ENCODE data around the gene TIFAB.

Gene TIFAB

DNA sequence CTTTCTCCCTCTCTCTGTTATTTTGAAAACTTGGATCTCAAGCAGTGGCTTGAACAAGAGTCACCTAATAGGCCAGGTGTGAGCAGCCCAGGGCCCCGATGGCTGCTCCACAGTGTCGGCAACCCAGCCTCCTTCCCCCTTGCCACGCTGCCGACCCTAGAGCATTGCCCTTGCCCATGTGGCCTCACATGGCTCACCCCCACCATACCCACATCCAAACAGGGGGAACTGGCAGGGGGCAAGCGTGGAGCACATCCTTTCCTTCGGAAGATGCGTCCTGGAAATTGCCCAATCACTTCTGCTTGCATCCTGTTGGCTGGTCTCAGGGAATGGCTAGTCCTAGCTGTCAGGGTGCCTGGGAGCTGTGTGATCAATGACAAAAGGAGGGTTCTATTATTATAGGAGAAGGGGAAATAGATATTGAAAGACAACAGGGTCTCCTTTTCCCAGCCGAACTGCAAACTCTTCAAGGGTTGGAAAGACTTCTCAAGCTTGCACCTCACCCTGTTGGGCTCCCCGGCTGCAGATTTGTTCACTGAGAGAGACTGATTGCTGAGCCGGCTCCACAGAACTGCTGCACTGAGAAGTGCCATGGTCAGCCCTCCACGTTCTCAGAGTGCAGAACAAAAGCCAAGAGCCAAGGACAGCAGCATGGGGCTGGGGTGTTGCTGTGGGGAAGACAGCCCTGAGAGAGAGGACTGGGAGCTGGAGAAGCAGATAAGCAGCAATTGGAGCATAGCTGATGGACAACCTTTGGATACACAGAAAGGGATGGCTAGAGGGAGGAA is 8.3 kb upstream of the TIFAB start:
- Histone ChIP-seq H3K9me3 (ENCODE audit: control extremely low read depth in 1 of 5, control insufficient read depth in 4 of 5, insufficient read depth in 2 of 5, low read depth in 1 of 5, low read length in 4 of 5) (no peaks in the 10 kb centered on the region), H3K4me1 (ENCODE audit: control extremely low read depth in 1 of 4, control insufficient read depth in 4 of 4, insufficient read depth in 4 of 4, low read length in 3 of 4) (peaks cover 0 to 16% (median 8%) of the 10 kb centered on the region in 4 experiments), H3K27me3 (replicated peaks in 2 of 5; ENCODE audit: control insufficient read depth in 4 of 5, insufficient read depth in 5 of 5, low read length in 4 of 5) (peaks cover 0 to 8% (median 4%) of the 10 kb centered on the region in 5 experiments), H3K27ac (ENCODE audit: insufficient read depth in 1 of 2, low read depth in 1 of 2, low read length in 2 of 2, poor library complexity in 1 of 2, severe bottlenecking in 2 of 2) (no peak overlapping the region), H3K4me3 (ENCODE audit: control insufficient read depth in 1 of 7, extremely low read depth in 1 of 7, insufficient read depth in 4 of 7, low read depth in 2 of 7, low read length in 6 of 7) (no peak overlapping the region), H3K36me3 (ENCODE audit: control insufficient read depth in 4 of 4, insufficient read depth in 4 of 4, low read length in 3 of 4) (no peaks in the 10 kb centered on the region)
- POLR2A ChIA-PET, result interaction anchor here (0.6 kb wide), 1 partner anchor 74 kb away, joined by 3 read pairs; no protein-coding TSS in a partner anchor
- CTCF ChIA-PET, result interaction anchor here (0.6 to 30.2 kb wide), 12 partner anchors 8 to 100 kb away, joined by 3 to 1163 read pairs (median 6); partner anchors contain the start of genes DCANP1 and TIFAB
- 96% methylated on average over 7 of the region's 11 CpGs for WGBS (ENCODE audit: insufficient coverage)
- DNase-seq, result no peak

DNA sequence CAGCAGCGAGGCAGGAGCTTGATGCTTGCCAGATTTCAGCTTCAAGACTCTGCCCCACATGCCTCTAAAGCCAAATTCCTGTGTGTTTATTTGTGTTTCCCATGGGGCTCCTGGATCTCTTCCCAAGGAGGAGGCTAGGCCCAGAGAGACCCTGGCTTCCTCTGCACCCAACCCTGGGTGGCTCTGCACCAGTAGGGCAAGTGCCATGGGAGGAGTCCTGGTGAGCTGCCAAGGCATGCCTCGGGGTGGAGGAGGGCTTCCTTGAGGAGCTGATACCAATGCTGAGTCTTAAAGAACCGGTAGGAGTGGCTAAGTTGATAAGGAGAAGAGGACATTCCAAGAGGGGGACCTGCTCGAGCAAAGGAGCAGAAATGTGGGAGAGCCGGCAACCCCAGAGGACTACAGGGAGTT is 6.8 kb upstream of the TIFAB start:
- Histone ChIP-seq H3K9me3 (ENCODE audit: control extremely low read depth in 1 of 5, control insufficient read depth in 4 of 5, insufficient read depth in 2 of 5, low read depth in 1 of 5, low read length in 4 of 5) (no peaks in the 10 kb centered on the region), H3K27ac (ENCODE audit: insufficient read depth in 1 of 2, low read depth in 1 of 2, low read length in 2 of 2, poor library complexity in 1 of 2, severe bottlenecking in 2 of 2) (no peak overlapping the region), H3K4me1 (ENCODE audit: control extremely low read depth in 1 of 4, control insufficient read depth in 4 of 4, insufficient read depth in 4 of 4, low read length in 3 of 4) (peaks cover 0 to 16% (median 8%) of the 10 kb centered on the region in 4 experiments), H3K27me3 (replicated peaks in 2 of 5; ENCODE audit: control insufficient read depth in 4 of 5, insufficient read depth in 5 of 5, low read length in 4 of 5) (peaks cover 0 to 2% (median 0%) of the 10 kb centered on the region in 5 experiments), H3K4me3 (ENCODE audit: control insufficient read depth in 1 of 7, extremely low read depth in 1 of 7, insufficient read depth in 4 of 7, low read depth in 2 of 7, low read length in 6 of 7) (no peak overlapping the region), H3K36me3 (ENCODE audit: control insufficient read depth in 4 of 4, insufficient read depth in 4 of 4, low read length in 3 of 4) (no peaks in the 10 kb centered on the region)
- ChIA-PET CTCF (interaction anchor here (1.0 to 30.2 kb wide), 10 partner anchors 17 to 271 kb away, joined by 3 to 1163 read pairs (median 6); partner anchors contain the start of gene DCANP1), POLR2A (interaction anchor here (0.6 to 1.0 kb wide), 2 partner anchors 50 to 107 kb away, joined by 3 read pairs; no protein-coding TSS in a partner anchor)
- WGBS (ENCODE audit: insufficient coverage), result 43% methylated on average over 5 of the region's 5 CpGs
- no peak for DNase-seq

DNA sequence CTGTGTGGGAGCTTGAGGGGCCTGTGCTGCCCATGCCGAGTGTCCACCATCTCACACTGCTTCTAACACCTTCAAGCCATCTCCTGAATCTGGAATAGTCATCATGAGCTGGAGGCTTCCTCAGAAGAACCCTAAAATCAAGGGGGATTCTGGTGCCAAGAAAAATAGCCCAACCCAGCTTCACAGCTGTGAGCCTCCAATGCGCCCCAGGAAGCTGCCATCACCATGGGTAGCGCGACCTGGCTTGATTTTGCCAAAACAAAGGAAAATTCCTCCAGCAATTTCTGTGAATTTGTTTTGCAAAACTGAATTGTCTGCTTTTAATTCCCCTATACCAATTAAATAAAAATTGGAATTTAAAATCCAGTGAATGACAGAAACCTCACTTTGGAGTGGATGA is 6.2 kb upstream of the TIFAB start:
- 100% methylated on average over 2 of the region's 4 CpGs for WGBS (ENCODE audit: insufficient coverage)
- no peak overlapping the region for H3K4me3 ChIP-seq (ENCODE audit: control insufficient read depth in 1 of 7, extremely low read depth in 1 of 7, insufficient read depth in 4 of 7, low read depth in 2 of 7, low read length in 6 of 7)
- H3K36me3 ChIP-seq (ENCODE audit: control insufficient read depth in 4 of 4, insufficient read depth in 4 of 4, low read length in 3 of 4), result no peaks in the 10 kb centered on the region
- no peak overlapping the region for H3K27ac ChIP-seq (ENCODE audit: insufficient read depth in 1 of 2, low read depth in 1 of 2, low read length in 2 of 2, poor library complexity in 1 of 2, severe bottlenecking in 2 of 2)
- ChIA-PET CTCF (interaction anchor here (1.0 to 30.2 kb wide), 17 partner anchors 7 to 271 kb away, joined by 3 to 1163 read pairs (median 6); partner anchors contain the start of gene DCANP1), POLR2A (interaction anchor here (0.6 to 1.0 kb wide), 2 partner anchors 50 to 108 kb away, joined by 3 read pairs; no protein-coding TSS in a partner anchor)
- H3K9me3 ChIP-seq (ENCODE audit: control extremely low read depth in 1 of 5, control insufficient read depth in 4 of 5, insufficient read depth in 2 of 5, low read depth in 1 of 5, low read length in 4 of 5), result no peaks in the 10 kb centered on the region
- no peak for DNase-seq
- peaks cover 0 to 16% (median 8%) of the 10 kb centered on the region in 4 experiments for H3K4me1 ChIP-seq (ENCODE audit: control extremely low read depth in 1 of 4, control insufficient read depth in 4 of 4, insufficient read depth in 4 of 4, low read length in 3 of 4)
- no peaks in the 10 kb centered on the region for H3K27me3 ChIP-seq (replicated peaks in 2 of 5; ENCODE audit: control insufficient read depth in 4 of 5, insufficient read depth in 5 of 5, low read length in 4 of 5)

DNA sequence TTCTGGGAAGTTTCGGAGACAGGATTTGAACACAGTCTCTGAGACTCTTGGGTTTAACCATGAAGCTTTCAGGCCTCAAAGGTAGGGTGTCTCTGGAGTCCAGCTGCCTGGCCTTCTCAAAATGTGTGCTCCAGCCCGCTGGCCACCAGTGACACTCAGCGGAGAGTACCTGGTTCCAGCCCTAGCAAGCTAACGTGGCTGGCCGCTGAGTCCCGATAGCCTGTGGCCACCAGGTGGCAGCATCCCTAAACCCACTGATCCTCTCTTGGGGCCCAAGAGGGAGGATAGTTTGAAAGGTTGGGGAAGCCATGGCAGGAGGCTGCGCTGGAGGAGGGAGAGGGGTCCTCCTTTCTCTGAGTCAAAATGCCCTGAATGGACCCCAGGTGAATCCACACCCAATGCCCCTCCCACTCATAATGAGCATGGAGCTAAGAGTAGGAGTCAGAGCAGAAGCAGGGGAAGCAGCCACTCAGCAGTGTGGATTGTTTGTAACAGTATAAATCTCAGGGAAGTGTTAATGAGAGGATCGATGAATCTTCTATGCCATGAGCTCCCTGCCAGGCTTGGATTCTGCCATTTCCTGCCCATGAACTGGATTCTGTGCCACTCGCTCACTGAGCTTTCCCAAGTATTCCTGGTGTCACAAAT is 5.4 kb upstream of the TIFAB start:
- 40% methylated on average over 8 of the region's 9 CpGs for WGBS (ENCODE audit: insufficient coverage)
- no peaks in the 10 kb centered on the region for H3K27me3 ChIP-seq (replicated peaks in 2 of 5; ENCODE audit: control insufficient read depth in 4 of 5, insufficient read depth in 5 of 5, low read length in 4 of 5)
- POLR2A ChIA-PET, result no interaction called here

DNA sequence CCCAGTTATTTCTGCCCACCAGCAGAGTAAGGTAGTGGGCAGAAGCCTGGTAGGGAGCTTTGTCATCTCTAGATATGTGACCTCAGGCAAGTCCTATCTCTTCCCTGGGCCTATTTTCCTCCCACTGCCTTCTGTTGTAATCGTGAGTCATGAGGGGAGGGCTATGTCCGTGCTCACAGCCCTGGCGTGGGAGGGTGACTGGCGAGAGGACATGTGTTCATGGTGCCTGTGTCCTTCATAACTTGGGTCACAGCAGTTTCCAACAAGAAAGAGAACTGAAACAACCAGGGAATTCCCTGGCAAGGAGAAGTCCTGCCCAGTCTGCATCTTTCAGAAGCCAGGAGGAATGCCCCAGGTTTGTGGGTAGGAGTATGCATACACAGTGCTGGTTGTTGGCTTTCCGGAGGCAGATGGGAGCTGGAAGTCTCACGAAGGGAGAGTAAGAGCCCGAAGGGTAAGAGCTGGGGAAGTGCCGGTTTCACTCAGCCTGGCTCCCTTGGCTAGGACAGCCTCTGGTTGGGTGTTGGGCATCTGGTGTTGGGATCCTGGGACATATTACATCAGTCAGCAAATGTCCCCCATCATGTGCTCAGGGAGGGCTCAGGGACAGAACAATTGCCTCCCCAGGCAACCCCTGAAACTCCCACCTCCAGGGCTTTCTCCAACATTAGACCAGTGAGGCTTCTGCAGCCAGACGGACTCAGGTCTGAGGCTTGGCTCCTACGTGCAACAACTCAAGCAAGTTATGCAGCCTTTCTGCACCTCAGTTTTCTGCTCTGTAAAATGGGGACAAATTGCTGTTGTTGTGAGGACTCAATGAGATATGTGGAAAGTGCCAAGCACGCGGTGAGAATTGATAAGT is 4.3 kb upstream of the TIFAB start:
- no peak for DNase-seq
- Histone ChIP-seq H3K27ac (ENCODE audit: insufficient read depth in 1 of 2, low read depth in 1 of 2, low read length in 2 of 2, poor library complexity in 1 of 2, severe bottlenecking in 2 of 2) (no peak overlapping the region), H3K9me3 (ENCODE audit: control extremely low read depth in 1 of 5, control insufficient read depth in 4 of 5, insufficient read depth in 2 of 5, low read depth in 1 of 5, low read length in 4 of 5) (no peaks in the 10 kb centered on the region), H3K4me1 (ENCODE audit: control extremely low read depth in 1 of 4, control insufficient read depth in 4 of 4, insufficient read depth in 4 of 4, low read length in 3 of 4) (peaks cover 0 to 15% (median 5%) of the 10 kb centered on the region in 4 experiments), H3K4me3 (ENCODE audit: control insufficient read depth in 1 of 7, extremely low read depth in 1 of 7, insufficient read depth in 4 of 7, low read depth in 2 of 7, low read length in 6 of 7) (no peak overlapping the region), H3K27me3 (replicated peaks in 2 of 5; ENCODE audit: control insufficient read depth in 4 of 5, insufficient read depth in 5 of 5, low read length in 4 of 5) (no peaks in the 10 kb centered on the region), H3K36me3 (ENCODE audit: control insufficient read depth in 4 of 4, insufficient read depth in 4 of 4, low read length in 3 of 4) (no peaks in the 10 kb centered on the region)
- ChIA-PET POLR2A (interaction anchor here (0.6 kb wide), 1 partner anchor 9 kb away, joined by 3 read pairs; the partner anchor contains the start of gene DCANP1), CTCF (interaction anchor here (1.0 to 30.2 kb wide), 16 partner anchors 9 to 273 kb away, joined by 3 to 1163 read pairs (median 6); partner anchors contain the start of gene DCANP1)
- WGBS (ENCODE audit: insufficient coverage), result 100% methylated on average over 11 of the region's 12 CpGs

More for the DNA sequence above, 5.4 kb upstream of the TIFAB start:
- DNase-seq, result peak; percentile 67 to 80 (median 71)
- Histone ChIP-seq H3K36me3 (ENCODE audit: control insufficient read depth in 4 of 4, insufficient read depth in 4 of 4, low read length in 3 of 4) (no peaks in the 10 kb centered on the region), H3K4me3 (ENCODE audit: control insufficient read depth in 1 of 7, extremely low read depth in 1 of 7, insufficient read depth in 4 of 7, low read depth in 2 of 7, low read length in 6 of 7) (no peak overlapping the region), H3K4me1 (ENCODE audit: control extremely low read depth in 1 of 4, control insufficient read depth in 4 of 4, insufficient read depth in 4 of 4, low read length in 3 of 4) (peaks cover 0 to 13% (median 5%) of the 10 kb centered on the region in 4 experiments), H3K9me3 (ENCODE audit: control extremely low read depth in 1 of 5, control insufficient read depth in 4 of 5, insufficient read depth in 2 of 5, low read depth in 1 of 5, low read length in 4 of 5) (no peaks in the 10 kb centered on the region), H3K27ac (ENCODE audit: insufficient read depth in 1 of 2, low read depth in 1 of 2, low read length in 2 of 2, poor library complexity in 1 of 2, severe bottlenecking in 2 of 2) (no peak overlapping the region)
- CTCF ChIA-PET, result interaction anchor here (0.9 to 30.2 kb wide), 22 partner anchors 8 to 380 kb away, joined by 3 to 1163 read pairs (median 5); partner anchors contain the start of gene DCANP1

DNA sequence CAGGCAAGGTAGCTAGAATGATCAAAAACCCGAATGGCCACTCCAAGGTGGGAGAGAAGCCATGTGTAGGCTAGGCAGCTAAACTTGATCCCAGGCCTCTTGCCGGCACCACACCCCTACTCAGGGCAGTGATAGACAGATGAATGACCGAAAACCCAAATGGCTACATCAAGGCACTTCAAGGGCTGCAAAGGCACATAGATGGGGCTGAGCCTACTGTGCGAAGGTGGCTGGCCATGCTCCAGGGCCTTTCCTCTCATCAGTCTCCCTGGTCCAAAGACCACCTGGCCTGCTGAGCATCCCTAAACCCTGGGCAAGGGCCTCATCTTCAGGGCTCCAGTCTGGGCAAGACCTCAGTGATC is 3.7 kb upstream of the TIFAB start:
- ChIA-PET CTCF (interaction anchor here (0.7 to 30.2 kb wide), 10 partner anchors 9 to 376 kb away, joined by 3 to 1163 read pairs (median 4); partner anchors contain the start of gene DCANP1), POLR2A (no interaction called here)
- no peak overlapping the region for H3K4me3 ChIP-seq (ENCODE audit: control insufficient read depth in 1 of 7, extremely low read depth in 1 of 7, insufficient read depth in 4 of 7, low read depth in 2 of 7, low read length in 6 of 7)
- 96% methylated on average over 4 of the region's 4 CpGs for WGBS (ENCODE audit: insufficient coverage)
- H3K27ac ChIP-seq (ENCODE audit: insufficient read depth in 1 of 2, low read depth in 1 of 2, low read length in 2 of 2, poor library complexity in 1 of 2, severe bottlenecking in 2 of 2), result no peak overlapping the region
- H3K27me3 ChIP-seq (replicated peaks in 2 of 5; ENCODE audit: control insufficient read depth in 4 of 5, insufficient read depth in 5 of 5, low read length in 4 of 5), result no peaks in the 10 kb centered on the region
- DNase-seq, result no peak
- H3K9me3 ChIP-seq (ENCODE audit: control extremely low read depth in 1 of 5, control insufficient read depth in 4 of 5, insufficient read depth in 2 of 5, low read depth in 1 of 5, low read length in 4 of 5), result no peaks in the 10 kb centered on the region
- no peaks in the 10 kb centered on the region for H3K36me3 ChIP-seq (ENCODE audit: control insufficient read depth in 4 of 4, insufficient read depth in 4 of 4, low read length in 3 of 4)
- H3K4me1 ChIP-seq (ENCODE audit: control extremely low read depth in 1 of 4, control insufficient read depth in 4 of 4, insufficient read depth in 4 of 4, low read length in 3 of 4), result peaks cover 0 to 15% (median 5%) of the 10 kb centered on the region in 4 experiments
